Tongue (tissue), 2 donors: ENCODE results near the gene SSPN. TPM values are rescaled to one million over a fixed set of nuclear protein-coding genes. Genes with fewer than 3 reads are reported as not detected.

ENCODE experiments used
- DNase-seq: peaks from one replicate; pipeline ENCODE4 v3.0.0-alpha.2; 2015
- total RNA-seq: library from RNA; depleted of rRNA; stranded (reverse); fragments of >200 nt; gene quantifications from one replicate; pipeline ENCODE4 v1.2.3, GENCODE V29; 2014

The SSPN gene
- total RNA-seq, 1 donor from 2014 or later = 177 TPM

DNA sequence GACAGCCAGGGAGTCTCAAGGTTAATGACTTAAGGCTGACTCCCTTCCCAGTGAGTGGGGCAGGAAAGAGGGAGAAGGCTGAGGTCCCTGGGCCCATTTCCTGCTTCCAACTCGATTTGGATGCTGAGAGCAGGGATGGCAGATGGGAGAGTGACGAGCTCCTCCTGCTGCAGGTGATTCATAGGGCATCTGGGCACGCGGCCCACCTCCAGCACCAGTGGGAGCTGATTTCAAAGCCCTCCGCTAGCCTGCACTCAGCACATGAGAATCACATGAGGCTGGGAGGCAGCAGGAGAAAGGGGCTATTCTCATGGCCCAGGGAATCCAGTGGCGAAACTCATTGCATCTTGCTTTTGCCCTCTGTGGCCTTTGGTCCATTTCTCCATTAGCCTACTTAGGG is 90.8 kb downstream of the SSPN start:
- DNase-seq = no peak

- peak; percentile 67 for DNase-seq
Measured at GRCh38 chr12:26287671-26288381, 92.5 kb downstream of the SSPN start.

- DNase-seq = no peak
Measured at GRCh38 chr12:26290565-26290964, 95.2 kb downstream of the SSPN start.

GRCh38 chr12:26292596-26292995 is 97.2 kb downstream of the SSPN start:
- no peak for DNase-seq

- no peak for DNase-seq
Measured at GRCh38 chr12:26293612-26294011, 98.2 kb downstream of the SSPN start.

DNA sequence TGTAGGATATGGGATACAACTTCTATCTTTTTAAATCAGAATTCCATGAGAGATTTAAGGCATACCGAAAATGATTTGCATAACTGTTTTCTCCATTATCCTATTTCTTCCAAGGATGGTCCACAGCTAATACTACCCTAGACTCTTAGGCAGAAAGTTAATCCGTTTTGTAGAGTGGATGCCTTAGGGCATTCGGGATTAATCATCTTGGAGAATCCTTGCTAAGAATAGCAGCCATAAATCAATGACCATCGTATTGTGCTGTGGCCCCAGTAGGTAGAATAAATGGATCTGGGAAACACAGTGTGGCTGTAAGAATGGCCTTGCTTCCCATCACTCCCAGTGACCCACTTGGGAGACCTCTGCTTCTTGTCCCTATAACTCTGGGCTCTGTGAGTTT is 99.6 kb downstream of the SSPN start:
- no peak for DNase-seq

GRCh38 chr12:26297396-26298070 is 102.2 kb downstream of the SSPN start:
- DNase-seq = no peak

- peak; percentile 26 for DNase-seq
Measured at GRCh38 chr12:26298785-26299621, 103.6 kb downstream of the SSPN start.

- DNase-seq = no peak
Measured at GRCh38 chr12:26299751-26300150, 104.4 kb downstream of the SSPN start.

Other genes starting within 250 kb of the SSPN start
- gene RASSF8, start 236.9 kb upstream of the SSPN start, total RNA-seq = 51.0 TPM
- 8.2 TPM for gene BHLHE41, start 70.5 kb upstream of the SSPN start, total RNA-seq